Glutamatergic neuron (in vitro differentiated cells): Measurements from ENCODE around the gene SMG9. TPM values are rescaled to one million over a fixed set of nuclear protein-coding genes. Genes with fewer than 3 reads are reported as not detected.

Experiments
- DNase-seq: peaks from one replicate; pipeline ENCODE4 v3.0.0; 2022
- H3K27ac Mint-ChIP-seq: one replicate; pipeline ENCODE4 v1.8.0; 2020; ENCODE audit warnings: mild to moderate bottlenecking, mixed read lengths, inconsistent platforms; ENCODE audit not compliant: unreplicated experiment
- H3K27me3 Mint-ChIP-seq: one replicate; pipeline ENCODE4 v1.8.0; 2020; ENCODE audit warnings: mild to moderate bottlenecking, moderate library complexity, mixed read lengths, inconsistent platforms; ENCODE audit not compliant: unreplicated experiment
- H3K36me3 Mint-ChIP-seq: one replicate; pipeline ENCODE4 v1.8.0; 2020; ENCODE audit warnings: mild to moderate bottlenecking, mixed read lengths, inconsistent platforms; ENCODE audit not compliant: unreplicated experiment
- H3K4me1 Mint-ChIP-seq: one replicate; pipeline ENCODE4 v1.8.0; 2020; ENCODE audit warnings: mild to moderate bottlenecking, low read depth, mixed read lengths, inconsistent platforms; ENCODE audit not compliant: unreplicated experiment
- H3K4me3 Mint-ChIP-seq: one replicate; pipeline ENCODE4 v1.8.0; 2020; ENCODE audit warnings: mild to moderate bottlenecking, mixed read lengths, inconsistent platforms; ENCODE audit not compliant: unreplicated experiment
- H3K9me3 Mint-ChIP-seq: one replicate; pipeline ENCODE4 v1.8.0; 2020; ENCODE audit warnings: mild to moderate bottlenecking, moderate library complexity, mixed read lengths, inconsistent platforms; ENCODE audit not compliant: unreplicated experiment
- CTCF ChIP-seq: fragments of 200-600 bp; sonication (generic); IDR thresholded peaks from one replicate; pipeline ENCODE4 v1.5.0; 2021; ENCODE audit not compliant: partially characterized antibody, unreplicated experiment
- total RNA-seq: library from RNA; stranded (reverse); fragmentation: NEBNext Ultra II Directional; extraction: Animal tissue kit (Norgen Biotek cat#: 25700); gene quantifications from one replicate; pipeline ENCODE4 v1.2.1, GENCODE V29; 2021; ENCODE audit not compliant: unreplicated experiment

SMG9 gene
- total RNA-seq, 1 donor from 2014 or later = 34.1 TPM

DNA sequence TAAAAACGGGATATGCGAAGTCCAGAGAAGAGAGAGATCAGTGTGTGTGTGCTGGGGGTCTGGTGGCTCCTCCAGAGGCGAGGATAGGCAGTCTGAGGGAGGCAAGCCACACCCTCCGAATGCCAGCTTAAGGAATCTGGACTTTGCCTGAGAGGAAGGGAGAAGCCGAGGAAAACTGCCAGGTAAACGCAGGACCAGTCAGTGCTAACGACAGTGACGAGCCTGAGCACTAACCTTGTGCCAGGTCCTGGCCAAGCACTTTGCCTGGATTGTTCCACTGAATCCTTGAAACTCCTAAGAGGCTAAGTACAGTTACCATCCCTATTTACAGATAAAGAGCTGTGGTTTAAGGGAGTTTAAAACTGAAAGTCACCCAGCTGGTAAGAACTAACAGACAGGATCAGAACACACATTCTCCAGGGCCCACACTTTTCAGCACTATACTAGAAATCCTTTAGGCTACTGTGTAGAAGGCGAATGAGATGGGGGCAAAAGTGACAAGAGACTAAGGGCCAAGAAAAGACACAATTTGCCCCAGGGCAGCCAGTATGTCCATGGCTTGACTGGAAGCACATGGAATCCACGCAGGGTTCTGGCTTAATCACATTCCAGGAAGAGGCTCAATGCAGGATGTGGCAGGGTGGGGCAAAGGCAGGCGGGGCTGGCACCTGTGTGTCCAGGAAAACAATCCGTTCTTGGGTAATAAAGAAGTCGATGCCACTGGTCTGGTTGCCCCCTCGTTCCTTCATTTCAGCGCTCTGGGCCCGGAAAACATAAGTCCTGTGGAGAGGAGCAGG is 15.1 kb downstream of the SMG9 start:
- Mint-ChIP-seq H3K27ac (no peak overlapping the region), H3K36me3 (peaks cover 4% of the 10 kb centered on the region), H3K4me1 (no peaks in the 10 kb centered on the region), H3K9me3 (peaks cover 3% of the 10 kb centered on the region), H3K4me3 (no peak overlapping the region), H3K27me3 (no peaks in the 10 kb centered on the region)
- no peak for TF ChIP-seq CTCF
- DNase-seq = no peak

DNA sequence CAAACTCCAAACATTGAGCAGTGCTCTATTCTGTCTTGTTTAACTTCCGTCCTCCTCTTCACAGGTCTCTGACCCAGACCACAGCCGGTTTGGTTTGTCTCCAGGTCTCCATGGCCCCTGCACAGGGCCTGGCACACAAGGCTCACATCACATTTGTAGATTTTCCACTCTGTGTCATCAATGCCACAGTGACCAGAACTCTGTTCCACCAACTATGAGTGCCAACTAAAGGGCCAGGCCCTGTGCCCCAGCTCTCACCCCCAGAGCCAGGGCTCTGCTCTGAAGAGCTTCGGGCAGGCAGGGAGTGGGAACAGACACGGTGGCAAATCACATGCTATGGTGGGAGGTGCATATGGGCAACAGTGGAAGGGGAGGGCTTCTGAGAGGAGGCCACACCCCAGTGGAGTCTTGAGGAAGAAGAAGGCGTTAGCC is 16.0 kb downstream of the SMG9 start:
- Mint-ChIP-seq H3K36me3 (peaks cover 1% of the 10 kb centered on the region), H3K4me3 (no peak overlapping the region), H3K27ac (no peak overlapping the region), H3K27me3 (no peaks in the 10 kb centered on the region), H3K9me3 (peaks cover 3% of the 10 kb centered on the region), H3K4me1 (no peaks in the 10 kb centered on the region)
- DNase-seq = no peak
- no peak for TF ChIP-seq CTCF

DNA sequence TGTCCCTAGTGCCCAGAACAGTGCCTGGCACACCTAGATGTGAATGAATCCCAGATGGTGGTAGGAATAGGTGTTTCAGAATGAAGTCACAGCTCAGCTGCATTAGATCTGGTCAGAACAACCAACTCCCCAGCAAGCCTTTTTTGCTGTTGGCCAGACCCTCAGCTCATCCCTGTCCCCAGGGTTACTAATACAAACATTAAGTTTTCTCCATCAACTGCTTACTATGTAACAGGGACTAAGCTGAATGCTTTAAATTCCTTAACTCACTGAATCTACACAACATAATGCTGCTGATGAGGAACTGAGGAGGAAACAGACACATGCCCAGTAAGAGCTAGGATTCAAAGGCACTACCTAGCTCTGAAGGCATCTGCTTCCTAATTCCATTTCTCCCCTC is 18.8 kb downstream of the SMG9 start:
- Mint-ChIP-seq H3K4me1 (no peaks in the 10 kb centered on the region), H3K27ac (no peak overlapping the region), H3K27me3 (peaks cover 2% of the 10 kb centered on the region), H3K4me3 (no peak overlapping the region), H3K9me3 (peaks cover 1% of the 10 kb centered on the region), H3K36me3 (peaks cover 7% of the 10 kb centered on the region)
- DNase-seq = no peak
- TF ChIP-seq CTCF = no peak

GRCh38 chr19:43735013-43735412 is 19.7 kb downstream of the SMG9 start:
- DNase-seq = no peak
- peaks cover 7% of the 10 kb centered on the region for H3K36me3 Mint-ChIP-seq
- TF ChIP-seq CTCF = no peak
- H3K4me1 Mint-ChIP-seq = no peaks in the 10 kb centered on the region
- H3K27ac Mint-ChIP-seq = no peak overlapping the region
- peaks cover 2% of the 10 kb centered on the region for H3K27me3 Mint-ChIP-seq
- H3K9me3 Mint-ChIP-seq = peaks cover 1% of the 10 kb centered on the region
- H3K4me3 Mint-ChIP-seq = no peak overlapping the region

- Mint-ChIP-seq H3K4me1 (no peaks in the 10 kb centered on the region), H3K27me3 (peaks cover 2% of the 10 kb centered on the region), H3K9me3 (peaks cover 1% of the 10 kb centered on the region), H3K27ac (no peak overlapping the region), H3K36me3 (peaks cover 13% of the 10 kb centered on the region), H3K4me3 (no peak overlapping the region)
- TF ChIP-seq CTCF = no peak
- no peak for DNase-seq
Observed at GRCh38 chr19:43731846-43732245, 22.9 kb downstream of the SMG9 start.
